GM21529 (cell line): ENCODE results near the gene PRKCQ.

ENCODE experiments used
- ATAC-seq: cut with Tn5 transposase; IDR thresholded peaks from one replicate; pipeline ENCODE4 v1.9.1; 2021; ENCODE audit not compliant: unreplicated experiment

Gene PRKCQ

GRCh38 chr10:6409971-6410643 is 170.0 kb downstream of the PRKCQ start:
- ATAC-seq, result no peak

- no peak for ATAC-seq
Measured at GRCh38 chr10:6408799-6409198, 171.3 kb downstream of the PRKCQ start.

- no peak for ATAC-seq
Measured at GRCh38 chr10:6407034-6407721, 172.9 kb downstream of the PRKCQ start.

GRCh38 chr10:6406220-6407033 is 173.6 kb downstream of the PRKCQ start:
- ATAC-seq, result no peak

DNA sequence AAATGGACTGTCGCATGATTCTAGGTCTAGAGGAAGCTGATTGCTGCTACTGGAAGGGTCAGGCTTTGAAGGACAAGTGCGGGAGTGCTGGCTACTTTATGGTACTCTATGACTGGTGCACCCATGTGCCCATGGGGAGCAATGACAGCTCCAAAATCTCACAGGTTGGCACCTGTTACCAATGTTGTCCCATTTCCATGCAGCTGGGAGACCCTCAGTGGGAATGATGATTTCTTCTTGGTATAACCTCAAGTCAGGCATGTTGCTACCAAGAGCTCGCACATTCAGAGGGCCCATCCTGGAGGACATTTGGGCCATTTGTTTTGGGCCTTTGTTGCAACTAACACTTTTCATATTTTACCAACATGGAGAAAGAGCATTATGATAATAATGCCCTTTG is 174.4 kb downstream of the PRKCQ start:
- no peak for ATAC-seq

GRCh38 chr10:6404127-6405072 is 175.7 kb downstream of the PRKCQ start:
- ATAC-seq, result no peak

GRCh38 chr10:6402960-6403359 is 177.1 kb downstream of the PRKCQ start:
- ATAC-seq, result no peak

GRCh38 chr10:6402349-6402709 is 177.7 kb downstream of the PRKCQ start:
- ATAC-seq, result no peak

- peak; percentile 91 for ATAC-seq
Measured at GRCh38 chr10:6401558-6402348, 178.3 kb downstream of the PRKCQ start.

- no peak for ATAC-seq
Measured at GRCh38 chr10:6400821-6401465, 179.1 kb downstream of the PRKCQ start.

GRCh38 chr10:6400331-6400730 is 179.7 kb downstream of the PRKCQ start:
- no peak for ATAC-seq

- no peak for ATAC-seq
Measured at GRCh38 chr10:6399879-6400278, 180.2 kb downstream of the PRKCQ start.

DNA sequence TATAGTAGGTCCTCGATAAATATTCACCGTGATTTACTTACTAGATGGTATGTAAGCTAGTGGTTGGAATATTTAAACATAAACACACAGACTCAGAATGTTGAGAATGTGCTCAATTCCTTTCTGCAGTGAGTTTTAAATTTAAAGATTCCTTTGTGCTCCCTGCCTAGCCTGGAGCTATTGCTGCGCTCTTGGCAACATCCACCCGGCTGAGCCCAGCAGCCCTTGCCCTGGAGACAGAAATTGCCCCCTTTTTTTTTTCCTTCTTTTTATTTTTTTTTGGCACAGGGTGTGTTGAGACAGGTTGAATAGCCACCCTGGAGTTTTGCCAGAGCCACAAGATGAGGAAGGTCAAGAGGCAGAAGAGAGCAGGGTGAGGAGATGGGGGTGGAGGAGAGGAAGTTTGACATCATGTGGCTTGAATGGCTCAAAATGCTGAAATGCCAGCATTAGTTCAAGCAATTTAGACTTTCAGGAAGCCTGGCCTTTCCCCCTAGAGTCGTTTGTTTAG is 180.8 kb downstream of the PRKCQ start:
- no peak for ATAC-seq

GRCh38 chr10:6398399-6398798 is 181.7 kb downstream of the PRKCQ start:
- no peak for ATAC-seq

DNA sequence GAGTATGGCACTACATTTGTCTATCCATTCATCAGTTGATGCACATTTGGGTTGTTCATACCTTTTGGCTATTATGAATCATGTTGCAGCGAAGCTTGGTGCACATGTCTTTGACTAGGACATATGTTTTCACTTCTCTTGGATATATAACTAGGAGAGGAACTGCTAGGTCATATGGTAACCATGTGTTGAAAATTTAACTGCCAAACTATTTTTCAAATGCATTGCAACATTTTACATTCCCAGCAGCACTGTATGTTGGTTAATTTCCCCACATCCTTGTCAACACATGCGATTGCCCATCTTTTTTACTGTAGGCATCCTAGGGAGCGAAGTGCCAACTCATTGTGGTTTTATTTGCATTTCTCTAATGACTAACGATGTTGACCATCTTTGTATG is 183.4 kb downstream of the PRKCQ start:
- no peak for ATAC-seq

DNA sequence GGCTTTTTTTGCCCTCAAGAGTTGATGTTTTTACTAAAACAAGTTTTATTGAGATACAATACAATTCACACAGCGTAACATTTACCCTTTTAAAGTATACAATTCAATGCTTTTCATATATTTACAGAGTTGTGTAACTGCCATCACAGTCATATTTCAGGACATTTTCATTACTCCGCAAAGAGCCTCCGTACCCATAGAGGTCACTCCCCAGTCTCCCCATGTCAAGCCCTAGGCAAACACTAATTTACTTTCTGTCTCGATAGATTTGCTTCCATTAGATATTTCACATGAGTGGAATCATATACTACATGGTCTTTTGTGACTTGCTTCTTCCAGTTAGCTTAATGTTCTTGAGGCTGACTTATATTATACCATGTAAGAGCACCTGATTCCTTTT is 183.8 kb downstream of the PRKCQ start:
- ATAC-seq, result no peak

DNA sequence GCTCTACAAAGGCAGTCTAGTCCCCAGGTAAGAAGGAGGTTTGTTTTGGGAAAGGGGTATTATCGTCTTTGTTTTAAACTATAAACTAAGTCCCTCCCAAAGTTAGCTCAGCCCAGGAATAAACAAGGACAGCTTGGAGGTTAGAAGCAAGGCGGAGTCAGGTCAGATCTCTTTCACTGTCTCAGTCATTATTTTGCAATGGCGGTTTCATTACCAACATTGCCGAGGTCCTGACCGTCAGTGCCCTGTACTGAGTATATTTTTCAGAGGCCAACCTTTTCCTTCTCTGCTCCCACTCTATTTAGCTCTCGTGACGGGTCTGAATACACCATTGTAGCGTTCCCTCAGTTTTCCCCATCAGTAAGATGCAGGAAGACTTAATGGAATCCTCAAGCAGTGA is 184.5 kb downstream of the PRKCQ start:
- ATAC-seq, result no peak

DNA sequence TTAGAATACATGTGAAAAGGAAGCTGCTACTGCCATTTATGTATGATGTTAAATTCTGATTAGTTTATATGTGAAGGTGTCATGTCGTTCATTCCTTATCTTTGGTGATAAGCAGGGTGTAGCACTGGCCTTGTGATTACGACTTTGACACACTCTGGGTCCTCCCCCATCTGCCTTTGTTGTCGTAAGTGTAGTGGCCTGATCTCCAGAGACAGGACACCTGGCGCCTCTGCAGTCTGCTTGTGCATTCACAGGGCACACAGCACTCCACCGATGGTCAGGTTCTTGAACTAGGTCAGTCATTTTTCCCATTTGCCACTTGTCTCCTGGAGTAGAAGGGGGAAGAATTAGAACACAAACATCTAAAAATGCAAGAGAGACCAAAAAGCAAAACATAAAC is 186.0 kb downstream of the PRKCQ start:
- no peak for ATAC-seq

DNA sequence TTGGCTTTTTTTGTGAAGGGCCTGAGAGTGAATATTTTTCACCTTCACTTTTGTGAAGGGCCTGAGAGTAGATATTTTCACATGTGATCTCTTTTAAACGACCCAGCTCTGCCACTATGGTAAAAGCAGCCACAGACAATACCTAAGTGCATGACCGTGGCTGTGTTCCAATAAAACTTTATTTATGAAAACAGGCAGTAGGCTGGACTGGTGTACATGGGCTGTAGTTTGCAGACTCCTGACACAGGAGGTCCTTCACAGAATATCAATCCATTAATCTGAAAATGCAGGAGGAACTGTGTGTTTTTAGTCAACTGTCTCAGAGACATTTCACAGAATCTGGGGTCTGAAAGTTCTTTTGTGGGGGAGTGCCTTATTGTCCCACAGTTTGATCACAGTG is 186.9 kb downstream of the PRKCQ start:
- ATAC-seq, result no peak
